WTC11 (cell line): ENCODE data around the gene STAMBP.

Experiments used
- ATF2 ChIP-seq: sonication (generic); formaldehyde crosslinking; IDR thresholded peaks from 2 replicates; pipeline ENCODE4 v1.8.1; 2022; ENCODE audit warnings: low read depth, missing genetic modification reagents, borderline replicate concordance
- CREB1 ChIP-seq: sonication (generic); formaldehyde crosslinking; IDR thresholded peaks from 2 replicates; pipeline ENCODE4 v1.8.0; 2023; ENCODE audit warnings: mild to moderate bottlenecking, missing genetic modification reagents
- ETV6 ChIP-seq: sonication (generic); formaldehyde crosslinking; IDR thresholded peaks from 2 replicates; pipeline ENCODE4 v1.8.1; 2022; ENCODE audit warnings: mild to moderate bottlenecking, missing genetic modification reagents
- IRF2 ChIP-seq: sonication (generic); formaldehyde crosslinking; IDR thresholded peaks from 2 replicates; pipeline ENCODE4 v1.8.0; 2022; ENCODE audit warnings: low read depth, missing genetic modification reagents, borderline replicate concordance
- JUN ChIP-seq: sonication (generic); formaldehyde crosslinking; IDR thresholded peaks from 2 replicates; pipeline ENCODE4 v1.8.0; 2023; ENCODE audit warnings: mild to moderate bottlenecking, missing genetic modification reagents
- NFYB ChIP-seq: sonication (generic); formaldehyde crosslinking; conservative IDR thresholded peaks from 2 replicates; pipeline ENCODE4 v1.8.0; 2022; ENCODE audit warnings: low read depth, missing genetic modification reagents
- NR2C2 ChIP-seq: sonication (generic); formaldehyde crosslinking; IDR thresholded peaks from 2 replicates; pipeline ENCODE4 v1.8.0; 2022; ENCODE audit warnings: mild to moderate bottlenecking, missing genetic modification reagents
- TF ChIP-seq, protein P1 (sequence below): fragments of 200-600 bp; IDR thresholded peaks from 2 replicates; pipeline ENCODE4 v1.8.0; 2022; ENCODE audit warnings: antibody characterized with exemption
- TF ChIP-seq, protein P2 (sequence below): sonication (generic); formaldehyde crosslinking; IDR thresholded peaks from 2 replicates; pipeline ENCODE4 v1.8.1; 2023; ENCODE audit warnings: mild to moderate bottlenecking, missing genetic modification reagents, moderate library complexity
- TF ChIP-seq, protein P3 (sequence below): sonication (generic); formaldehyde crosslinking; IDR thresholded peaks from 2 replicates; pipeline ENCODE4 v1.8.0; 2022; ENCODE audit warnings: mild to moderate bottlenecking, missing genetic modification reagents

DNA sequence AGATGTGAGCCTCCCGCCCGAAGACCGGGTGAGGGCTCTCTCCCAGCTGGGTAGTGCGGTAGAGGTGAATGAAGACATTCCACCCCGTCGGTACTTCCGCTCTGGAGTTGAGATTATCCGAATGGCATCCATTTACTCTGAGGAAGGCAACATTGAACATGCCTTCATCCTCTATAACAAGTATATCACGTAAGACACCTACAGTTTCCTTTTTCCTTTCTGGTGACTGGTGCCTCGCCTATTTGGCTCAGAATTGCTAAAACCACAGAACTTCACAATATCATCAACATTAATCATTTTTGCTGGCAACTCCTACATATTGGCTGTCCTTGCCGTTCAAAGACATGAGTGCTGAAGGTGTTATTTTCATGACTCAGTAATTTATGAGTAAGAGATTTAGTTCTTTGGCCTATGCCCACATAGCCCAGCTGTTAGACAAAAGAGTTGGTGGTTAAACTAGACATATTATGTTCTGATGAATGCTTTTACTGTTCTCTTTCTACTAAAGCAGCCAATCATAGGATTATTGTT, 2.2 kb downstream of the STAMBP start:
- TF ChIP-seq, protein P1, sequence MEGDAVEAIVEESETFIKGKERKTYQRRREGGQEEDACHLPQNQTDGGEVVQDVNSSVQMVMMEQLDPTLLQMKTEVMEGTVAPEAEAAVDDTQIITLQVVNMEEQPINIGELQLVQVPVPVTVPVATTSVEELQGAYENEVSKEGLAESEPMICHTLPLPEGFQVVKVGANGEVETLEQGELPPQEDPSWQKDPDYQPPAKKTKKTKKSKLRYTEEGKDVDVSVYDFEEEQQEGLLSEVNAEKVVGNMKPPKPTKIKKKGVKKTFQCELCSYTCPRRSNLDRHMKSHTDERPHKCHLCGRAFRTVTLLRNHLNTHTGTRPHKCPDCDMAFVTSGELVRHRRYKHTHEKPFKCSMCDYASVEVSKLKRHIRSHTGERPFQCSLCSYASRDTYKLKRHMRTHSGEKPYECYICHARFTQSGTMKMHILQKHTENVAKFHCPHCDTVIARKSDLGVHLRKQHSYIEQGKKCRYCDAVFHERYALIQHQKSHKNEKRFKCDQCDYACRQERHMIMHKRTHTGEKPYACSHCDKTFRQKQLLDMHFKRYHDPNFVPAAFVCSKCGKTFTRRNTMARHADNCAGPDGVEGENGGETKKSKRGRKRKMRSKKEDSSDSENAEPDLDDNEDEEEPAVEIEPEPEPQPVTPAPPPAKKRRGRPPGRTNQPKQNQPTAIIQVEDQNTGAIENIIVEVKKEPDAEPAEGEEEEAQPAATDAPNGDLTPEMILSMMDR: no peak
- TF ChIP-seq ATF2 (CRISPR knock-in tag) (no peak), NR2C2 (CRISPR knock-in tag) (no peak), JUN (CRISPR knock-in tag) (no peak), IRF2 (CRISPR knock-in tag) (no peak), ETV6 (no peak), NFYB (CRISPR knock-in tag) (no peak), CREB1 (no peak)
- TF ChIP-seq, protein P2, sequence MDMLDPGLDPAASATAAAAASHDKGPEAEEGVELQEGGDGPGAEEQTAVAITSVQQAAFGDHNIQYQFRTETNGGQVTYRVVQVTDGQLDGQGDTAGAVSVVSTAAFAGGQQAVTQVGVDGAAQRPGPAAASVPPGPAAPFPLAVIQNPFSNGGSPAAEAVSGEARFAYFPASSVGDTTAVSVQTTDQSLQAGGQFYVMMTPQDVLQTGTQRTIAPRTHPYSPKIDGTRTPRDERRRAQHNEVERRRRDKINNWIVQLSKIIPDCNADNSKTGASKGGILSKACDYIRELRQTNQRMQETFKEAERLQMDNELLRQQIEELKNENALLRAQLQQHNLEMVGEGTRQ (CRISPR knock-in tag): no peak
- TF ChIP-seq, protein P3, sequence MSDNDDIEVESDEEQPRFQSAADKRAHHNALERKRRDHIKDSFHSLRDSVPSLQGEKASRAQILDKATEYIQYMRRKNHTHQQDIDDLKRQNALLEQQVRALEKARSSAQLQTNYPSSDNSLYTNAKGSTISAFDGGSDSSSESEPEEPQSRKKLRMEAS: no peak
